Measurements from ENCODE around the gene MYL12B.
"Not testable (repeated sequence)": the region's sequence is repeated elsewhere in the genome, so short reads cannot be mapped to it uniquely, and the experiment has no call there.

MYL12B gene

DNA sequence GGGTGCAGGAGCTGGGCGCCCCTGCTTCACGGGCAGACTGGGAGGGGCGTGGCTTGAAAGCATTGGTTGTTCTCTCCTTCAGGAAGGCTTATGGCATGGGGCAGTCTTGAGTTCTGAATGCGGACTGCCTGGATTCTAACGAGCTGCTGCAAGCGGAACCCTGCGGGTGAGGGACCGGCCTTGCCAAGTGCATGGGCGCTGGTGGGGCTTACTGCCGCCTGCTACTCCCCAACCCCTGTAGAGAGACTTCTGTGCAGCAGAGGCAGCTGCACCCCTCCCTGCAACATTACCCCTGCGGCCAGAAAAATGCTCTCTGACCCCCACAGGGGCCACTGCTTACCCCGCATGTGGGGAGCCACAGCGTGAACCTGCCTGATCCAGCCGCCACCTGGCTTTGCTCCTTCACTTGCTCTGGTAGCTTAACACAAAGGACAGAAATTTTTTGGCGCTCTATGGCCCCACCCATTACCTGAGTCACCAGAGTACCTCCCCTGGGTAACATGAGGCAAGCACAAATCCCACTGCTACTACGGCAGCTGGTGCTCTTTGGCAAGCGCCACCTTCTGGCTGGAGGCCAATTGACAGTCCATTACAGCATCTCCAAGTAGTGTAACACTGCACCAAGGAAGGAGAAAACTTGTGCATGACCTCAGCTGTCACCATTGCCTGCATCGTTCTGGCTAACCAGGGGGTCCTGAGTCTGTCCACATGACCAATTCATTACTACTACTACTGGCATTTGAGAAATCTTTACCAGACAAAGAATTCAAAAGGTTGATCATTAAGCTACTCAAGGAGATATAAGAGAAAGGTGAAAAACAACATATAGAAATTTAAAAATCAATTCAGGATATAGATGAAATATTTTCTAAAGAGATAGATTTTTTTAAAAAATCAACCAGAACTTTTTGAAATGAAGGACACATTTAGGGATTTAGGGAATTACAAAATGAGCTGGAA is 35.4 kb downstream of the MYL12B start:
- DNase-seq (ENCODE audit: low read depth): peak; percentile 44

DNA sequence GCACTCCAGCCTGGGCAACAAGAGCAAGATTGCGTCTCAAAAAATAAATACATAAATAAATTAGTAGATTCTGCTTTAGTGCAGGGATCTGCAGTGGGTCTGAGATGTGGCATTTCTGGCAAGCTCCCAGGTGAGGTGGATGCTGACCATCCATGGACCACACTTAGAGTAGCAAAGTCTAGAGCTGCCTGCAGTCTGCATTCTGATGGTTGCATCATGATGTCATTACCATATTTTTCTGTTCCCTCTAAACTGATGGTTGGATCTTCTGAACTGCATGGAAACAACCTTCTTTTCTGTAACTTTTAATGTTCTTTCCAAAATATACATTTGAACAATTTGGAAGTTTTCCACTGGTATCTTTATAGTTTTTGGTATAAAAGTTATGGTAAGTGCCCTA is 42.9 kb downstream of the MYL12B start:
- DNase-seq (ENCODE audit: low read depth): no peak

DNA sequence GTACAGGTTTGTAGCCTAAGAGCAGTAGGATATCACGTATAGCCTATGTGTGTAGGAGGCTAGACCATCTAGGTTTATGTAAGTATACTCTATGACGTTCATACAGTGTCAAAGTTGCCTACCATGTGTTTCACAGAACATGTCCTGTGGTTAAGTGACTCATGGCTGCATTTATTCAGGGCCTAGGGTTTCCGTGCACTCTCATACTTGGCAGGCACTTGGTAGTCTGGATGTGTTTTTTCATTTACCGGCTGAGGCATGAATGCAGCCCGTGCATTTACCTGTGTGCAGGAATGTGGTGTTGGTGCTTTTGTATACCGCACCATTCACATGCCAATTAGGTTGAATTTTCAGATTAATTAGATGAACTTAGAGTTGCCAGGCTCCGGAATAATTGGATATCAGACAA is 43.4 kb downstream of the MYL12B start:
- DNase-seq (ENCODE audit: low read depth): peak; percentile 97

DNA sequence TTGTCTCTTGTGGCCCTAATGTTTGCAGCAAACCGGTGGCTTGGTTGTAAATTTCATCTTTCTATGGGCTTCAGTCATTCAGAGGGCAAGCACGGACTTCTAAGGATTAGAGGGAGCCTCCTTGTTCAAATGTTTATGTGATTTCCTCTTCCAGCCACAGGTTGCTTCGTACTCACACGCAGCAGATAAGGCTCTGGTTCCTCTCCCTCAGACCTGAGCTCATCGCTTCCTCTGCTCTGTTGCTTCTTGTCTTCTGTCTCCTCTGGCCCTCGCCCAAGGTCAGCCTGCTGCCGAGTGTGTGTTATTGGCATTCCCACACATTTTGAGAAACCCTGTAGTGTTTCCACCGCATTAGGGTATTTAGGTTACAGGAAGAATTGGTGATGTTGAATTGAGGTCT is 44.0 kb downstream of the MYL12B start:
- DNase-seq (ENCODE audit: low read depth): no peak

DNA sequence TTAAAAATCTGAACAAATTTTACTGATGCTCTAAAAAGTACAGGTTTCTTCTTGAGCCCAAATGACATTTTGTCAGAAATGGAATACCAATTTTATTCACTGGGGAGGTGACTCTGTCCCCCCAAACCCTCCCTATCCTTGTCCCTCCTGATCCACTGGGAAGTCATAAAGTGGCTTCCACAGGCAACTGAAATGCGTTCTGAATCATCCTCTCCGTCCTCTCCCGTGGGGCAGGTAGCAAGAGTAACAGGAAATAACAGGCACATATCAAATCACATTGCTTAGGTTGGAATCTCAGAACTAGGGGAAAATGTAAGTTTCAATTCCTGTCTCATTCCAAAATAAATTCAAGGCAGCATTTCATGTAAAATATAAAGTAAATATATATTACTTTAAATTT is 44.5 kb downstream of the MYL12B start:
- no peak for DNase-seq (ENCODE audit: low read depth)

DNA sequence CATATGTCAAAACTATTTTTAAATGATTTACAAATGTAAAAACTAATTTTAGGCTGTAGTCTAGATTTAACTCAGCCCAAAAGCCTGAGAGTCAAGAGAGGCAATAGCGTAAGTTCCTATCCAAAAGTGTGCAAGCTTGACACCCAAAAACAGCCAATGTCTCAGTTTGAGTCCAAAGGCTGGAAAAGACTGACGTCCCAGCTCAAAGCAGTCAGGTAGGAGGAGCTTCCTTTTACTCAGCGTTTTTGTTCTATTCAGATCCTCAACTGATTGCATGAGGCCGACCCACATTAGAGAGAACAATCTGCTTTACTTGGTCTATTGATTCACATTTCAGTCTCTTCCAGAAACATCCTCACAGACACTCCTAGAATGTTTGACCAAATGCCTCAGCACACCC is 51.8 kb downstream of the MYL12B start:
- no peak for DNase-seq (ENCODE audit: low read depth)

DNA sequence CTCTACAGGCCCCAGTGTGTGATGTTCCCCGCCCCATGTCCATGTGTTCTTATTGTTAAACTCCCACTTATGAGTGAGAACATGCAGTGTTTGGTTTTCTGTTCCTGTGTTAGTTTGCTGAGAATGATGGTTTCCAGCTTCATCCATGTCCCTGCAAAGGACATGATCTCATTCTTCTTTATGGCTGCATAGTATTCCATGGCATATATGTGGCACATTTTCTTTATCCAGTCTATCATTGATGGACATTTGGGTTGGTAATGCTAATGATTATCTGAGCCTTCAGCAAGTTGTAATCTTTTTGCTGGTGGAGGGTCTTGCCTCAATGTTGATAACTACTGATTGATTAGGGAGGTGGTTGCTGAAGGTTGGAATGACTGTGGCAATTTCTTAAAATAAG is 53.4 kb downstream of the MYL12B start:
- DNase-seq (ENCODE audit: low read depth): not testable (repeated sequence)

DNA sequence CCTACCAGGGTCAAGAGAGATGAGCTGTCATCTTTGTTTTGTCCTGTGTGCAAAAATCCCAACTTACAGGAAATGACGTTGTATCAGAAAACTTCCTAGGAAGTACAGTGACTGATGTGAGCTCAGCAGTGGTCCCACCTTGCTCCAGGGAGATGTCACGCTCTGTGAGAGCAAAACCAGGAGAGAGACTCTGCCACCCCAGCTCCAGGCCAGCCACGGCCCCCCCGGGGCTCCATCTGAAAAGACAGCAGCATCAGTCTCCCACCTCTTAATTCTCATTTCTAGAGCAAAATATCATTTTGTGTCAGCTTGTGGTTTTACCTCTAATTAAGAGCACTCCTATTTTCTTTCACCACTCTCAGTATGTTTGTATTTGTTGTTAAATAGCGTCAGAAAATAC is 57.5 kb downstream of the MYL12B start:
- DNase-seq (ENCODE audit: low read depth): no peak

DNA sequence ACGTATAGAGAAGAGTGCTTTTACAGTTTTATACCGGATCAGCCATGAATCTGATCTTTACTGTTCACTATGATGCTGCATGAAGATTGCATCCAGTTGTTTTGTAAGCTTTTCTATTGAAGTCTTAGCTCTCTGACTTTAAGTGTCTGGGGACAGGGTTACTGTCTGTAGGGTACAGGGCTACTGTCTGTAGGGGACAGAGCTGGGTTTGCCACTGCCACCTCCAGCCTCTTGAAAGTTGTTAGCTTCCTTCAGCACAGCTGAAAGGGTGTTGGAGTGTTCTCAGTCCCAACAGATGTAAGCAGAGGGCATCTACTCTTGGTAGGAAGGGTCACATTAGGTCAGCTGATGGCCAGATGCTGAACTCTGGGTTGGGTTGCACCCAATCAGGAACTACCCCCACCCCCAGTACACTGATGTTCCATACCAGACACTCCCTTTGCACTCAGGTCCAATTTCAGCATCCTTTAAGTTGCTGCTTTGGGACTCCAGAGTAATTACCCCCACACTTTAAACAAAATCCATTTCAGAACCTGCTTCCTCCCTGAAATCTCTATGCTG is 58.0 kb downstream of the MYL12B start:
- DNase-seq (ENCODE audit: low read depth): no peak

DNA sequence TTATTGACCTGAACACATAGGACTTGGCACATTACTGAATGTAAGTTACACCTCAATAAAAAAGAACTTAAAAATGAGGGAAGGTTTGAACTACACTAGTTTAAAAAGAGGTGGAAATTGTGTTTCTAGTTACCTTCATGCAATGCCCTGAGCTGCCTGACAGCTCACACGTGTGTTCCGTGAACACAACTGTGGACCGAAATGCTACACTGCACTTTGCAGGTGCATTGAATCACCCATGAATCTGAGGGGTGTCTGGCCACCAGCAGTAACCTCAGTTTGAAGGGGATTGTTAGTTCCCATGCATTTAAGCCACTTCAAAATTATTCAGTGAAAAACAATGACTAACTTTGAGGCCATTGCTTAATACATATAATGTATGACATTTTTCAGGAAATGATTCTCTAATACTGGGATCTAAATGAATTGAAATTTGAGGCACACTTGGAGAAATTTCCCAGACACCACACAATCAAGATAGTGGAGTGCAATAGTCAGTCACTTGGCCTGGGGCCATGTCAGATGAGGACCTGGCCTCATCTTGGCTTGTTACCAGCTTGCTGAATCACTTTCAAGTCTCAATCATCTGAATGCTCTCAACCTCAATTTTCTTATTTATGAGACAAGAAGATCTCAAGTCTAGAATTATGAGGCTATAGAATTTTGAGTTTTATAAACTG is 59.3 kb downstream of the MYL12B start:
- DNase-seq (ENCODE audit: low read depth): peak; percentile 79

DNA sequence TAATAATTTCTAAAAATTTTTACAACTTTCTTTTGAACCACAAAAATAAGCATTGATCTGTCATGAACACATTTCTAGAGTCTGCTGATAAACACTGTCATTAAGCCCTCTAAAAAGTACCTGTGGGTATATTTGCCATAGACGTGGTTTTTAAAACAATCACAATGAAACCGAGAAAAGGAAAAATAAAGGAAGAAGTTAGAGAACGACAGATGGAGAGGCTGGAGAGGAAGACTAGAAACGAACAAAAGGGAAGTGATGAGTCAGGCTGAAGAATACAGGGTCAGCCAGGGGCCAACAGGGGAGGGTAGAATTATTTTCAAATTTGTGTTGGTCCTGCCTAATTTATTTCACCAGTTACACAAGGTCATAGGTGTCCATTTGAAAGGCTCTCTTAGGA is 62.0 kb downstream of the MYL12B start:
- DNase-seq (ENCODE audit: low read depth): no peak

All from stromal cell of bone marrow (primary cell).